B cell (primary cell): ENCODE results near the gene NOTCH3. TPM values are rescaled to one million over a fixed set of nuclear protein-coding genes. Genes with fewer than 3 reads are reported as not detected.

Experiments used
- ATAC-seq: fragments of 200-7000 bp; cut with Tn5 transposase; one replicate; pipeline ENCODE4 v1.10.0; 2021; ENCODE audit warnings: low read depth, mild to moderate bottlenecking, moderate number of reproducible peaks, moderate library complexity
- CTCF ChIA-PET: fragments of 350-600 bp; sonication (Branson Sonifier 250); formaldehyde crosslinking; loops from one replicate; lab custom pipeline; 2021; ENCODE audit warnings: antibody characterized with exemption, inconsistent platforms; lab: Charles Lee
- POLR2A ChIA-PET: fragments of 350-600 bp; sonication (Branson Sonifier 250); formaldehyde crosslinking; loops from one replicate; lab custom pipeline; 2021; ENCODE audit warnings: antibody characterized with exemption; lab: Charles Lee
- DNase-seq: peaks from one replicate; pipeline ENCODE4 v3.0.0; 2013
- H2AFZ ChIP-seq: 2 replicates; pipeline ENCODE4 v1.6.1; 2012; ENCODE audit warnings: mild to moderate bottlenecking, low read depth, low read length; ENCODE audit not compliant: insufficient read depth, poor library complexity, severe bottlenecking
- H3K27ac ChIP-seq, 2 donors: 1 replicate in 1 of 2; 2 replicates in 1 of 2; pipeline ENCODE4 v1.5.1; 2012 to 2013; ENCODE audit warnings: low read length in 2 of 2, mild to moderate bottlenecking in 2 of 2, moderate library complexity in 1 of 2
- H3K27me3 ChIP-seq, 4 experiments: fragments of 200-600 bp in 1 of 4; sonication (generic) in 1 of 4; replicated peaks in 1 of 4; 1 replicate in 2 of 4; 2 replicates in 2 of 4; pipeline versions ENCODE4 v1.6.1 to v1.7.0; 2013 to 2016; ENCODE audit warnings: low read length in 3 of 4, mild to moderate bottlenecking in 2 of 4, mixed read lengths in 1 of 4, moderate library complexity in 1 of 4; ENCODE audit not compliant: insufficient read depth in 4 of 4, control insufficient read depth in 3 of 4; ENCODE audit errors: control extremely low read depth in 1 of 4
- H3K36me3 ChIP-seq, 2 experiments: replicated peaks in 1 of 2; 1 replicate in 1 of 2; 2 replicates in 1 of 2; pipeline versions ENCODE4 v1.6.1 to v1.7.1; 2013; ENCODE audit warnings: low read length in 1 of 2; ENCODE audit not compliant: insufficient read depth in 2 of 2, control insufficient read depth in 1 of 2; ENCODE audit errors: control extremely low read depth in 1 of 2, extremely low read depth in 1 of 2
- H3K4me1 ChIP-seq, 2 donors: fragments of 200-600 bp in 1 of 2; sonication (generic) in 1 of 2; 1 replicate in 1 of 2; 2 replicates in 1 of 2; pipeline versions ENCODE4 v1.5.1 to v1.6.1; 2013 to 2017; ENCODE audit warnings: low read length in 2 of 2; ENCODE audit not compliant: control insufficient read depth in 2 of 2, insufficient read depth in 2 of 2
- H3K4me2 ChIP-seq: replicated peaks from 2 replicates; pipeline ENCODE3; 2012; ENCODE audit warnings: mild to moderate bottlenecking, low read depth, low read length; ENCODE audit not compliant: poor library complexity, severe bottlenecking
- H3K4me3 ChIP-seq, 5 experiments: fragments of 200-600 bp in 1 of 5; sonication (generic) in 1 of 5; 1 replicate in 3 of 5; 2 replicates in 2 of 5; pipeline versions ENCODE4 v1.5.1 to v1.7.0; 2011 to 2016; ENCODE audit warnings: low read length in 4 of 5, mild to moderate bottlenecking in 4 of 5, low read depth in 2 of 5, control low read depth in 1 of 5, moderate library complexity in 1 of 5; ENCODE audit not compliant: insufficient read depth in 1 of 5; ENCODE audit errors: control extremely low read depth in 1 of 5, extremely low read depth in 1 of 5
- H3K79me2 ChIP-seq: fragments of 200-600 bp; sonication (generic); one replicate; pipeline ENCODE4 v1.6.0; 2016; ENCODE audit warnings: low read length; ENCODE audit not compliant: control insufficient read depth, insufficient read depth
- H3K9ac ChIP-seq: fragments of 200-600 bp; sonication (generic); 2 replicates; pipeline ENCODE4 v1.6.1; 2017; ENCODE audit warnings: mild to moderate bottlenecking, low read length, moderate library complexity
- H3K9me3 ChIP-seq, 3 donors: one replicate each; pipeline versions ENCODE4 v1.6.1 to v1.7.1; 2013; ENCODE audit warnings: low read length in 2 of 3; ENCODE audit not compliant: control insufficient read depth in 2 of 3, insufficient read depth in 1 of 3; ENCODE audit errors: control extremely low read depth in 1 of 3
- H4K20me1 ChIP-seq: 2 replicates; pipeline ENCODE4 v1.6.0; 2012; ENCODE audit warnings: mild to moderate bottlenecking, low read length; ENCODE audit not compliant: insufficient read depth, control insufficient read depth, poor library complexity, severe bottlenecking
- H3K27ac Mint-ChIP-seq: one replicate; pipeline ENCODE4 v1.8.0; 2021; ENCODE audit warnings: mixed read lengths
- H3K27me3 Mint-ChIP-seq: one replicate; pipeline ENCODE4 v1.8.0; 2021; ENCODE audit warnings: mixed read lengths
- H3K4me1 Mint-ChIP-seq: one replicate; pipeline ENCODE4 v1.8.0; 2021; ENCODE audit warnings: mixed read lengths
- H3K4me3 Mint-ChIP-seq: one replicate; pipeline ENCODE4 v1.8.0; 2021; ENCODE audit warnings: mixed read lengths
- H3K9me3 Mint-ChIP-seq: one replicate; pipeline ENCODE4 v1.8.0; 2022; ENCODE audit warnings: mixed read lengths; ENCODE audit not compliant: insufficient read depth
- EZH2 ChIP-seq: IDR thresholded peaks from 2 replicates; pipeline ENCODE4 v1.6.1; 2012; ENCODE audit warnings: borderline replicate concordance, low read depth, mild to moderate bottlenecking, moderate library complexity, low read length; ENCODE audit not compliant: insufficient read depth, poor library complexity, severe bottlenecking
- WGBS: methylation state at CpG from one replicate; pipeline ENCODE4 v1.1.5; 2013; ENCODE audit warnings: missing lambda C conversion rate; ENCODE audit not compliant: insufficient coverage; 5-methylcytosine and 5-hydroxymethylcytosine counted together
- intact Hi-C: fragments of 100-400 bp; cut with micrococcal nuclease; formaldehyde crosslinking; loops from one replicate; pipeline ENCODE4 v1.10.0; 2022
- polyA plus RNA-seq: library from polyadenylated mRNA; depleted of rRNA; stranded (reverse); fragments of >200 nt; gene quantifications from 2 replicates; pipeline ENCODE4 v1.2.3, GENCODE V29; 2012
- total RNA-seq, 2 donors: library from RNA; stranded (reverse); fragments of 120-200 nt in 1 of 2; gene quantifications; 1 replicate in 1 of 2; 2 replicates in 1 of 2; pipeline versions ENCODE4 v1.2.3 to v1.2.4, GENCODE V29; 2013 to 2022
- TF ChIP-seq, protein P1 (sequence below): fragments of 200-600 bp; IDR thresholded peaks from one replicate; pipeline ENCODE4 v1.8.0; 2022; ENCODE audit warnings: antibody characterized with exemption, mild to moderate bottlenecking

NOTCH3 gene
- total and polyA plus RNA-seq, 2 donors (not counting 1 experiment from before 2014, with no cell fraction given), result 0.01 to 0.05 TPM

- peaks cover 32% of the 10 kb centered on the region for H3K27me3 Mint-ChIP-seq
Observed at GRCh38 chr19:15191982-15192381, 8.8 kb downstream of the NOTCH3 start.

DNA sequence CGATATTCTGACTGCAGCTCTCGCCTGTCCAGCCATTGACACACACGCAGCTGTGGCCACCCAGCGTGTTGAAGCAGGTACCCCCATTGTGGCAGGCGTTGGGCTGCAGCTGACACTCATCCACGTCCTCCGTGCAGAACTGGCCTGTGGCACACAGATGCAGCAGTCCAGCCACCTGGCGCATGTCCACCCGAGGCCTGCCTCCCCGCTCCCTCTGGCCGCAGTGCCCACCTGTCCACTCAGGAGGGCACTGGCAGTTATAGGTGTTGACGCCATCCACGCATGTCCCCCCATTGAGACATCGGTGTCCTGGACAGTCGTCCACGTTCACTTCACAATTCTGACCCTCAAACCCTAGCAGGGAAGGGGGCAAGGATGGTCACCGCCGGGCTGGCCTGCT, 9.3 kb downstream of the NOTCH3 start:
- WGBS, result 95% methylated on average over 15 of the region's 18 CpGs
- ChIA-PET POLR2A (no interaction called here), CTCF (no interaction called here)
- Histone ChIP-seq H3K27ac (no peak overlapping the region), H3K4me2 (no peak overlapping the region), H3K9me3 (peaks cover 0 to 9% (median 0%) of the 10 kb centered on the region in 3 donors), H3K36me3 (no peaks in the 10 kb centered on the region), H4K20me1 (no peaks in the 10 kb centered on the region), H3K4me1 (peaks cover 10 to 13% of the 10 kb centered on the region in 2 donors), H3K79me2 (no peaks in the 10 kb centered on the region), H2AFZ (no peak overlapping the region), H3K4me3 (no peak overlapping the region), H3K9ac (no peak overlapping the region), H3K27me3 (peaks cover 0 to 36% (median 7%) of the 10 kb centered on the region in 4 experiments)
- H3K9me3 Mint-ChIP-seq, result peaks cover 2% of the 10 kb centered on the region
- peaks cover 12% of the 10 kb centered on the region for H3K4me1 Mint-ChIP-seq
- H3K27ac Mint-ChIP-seq, result no peak overlapping the region
- TF ChIP-seq, protein P1, sequence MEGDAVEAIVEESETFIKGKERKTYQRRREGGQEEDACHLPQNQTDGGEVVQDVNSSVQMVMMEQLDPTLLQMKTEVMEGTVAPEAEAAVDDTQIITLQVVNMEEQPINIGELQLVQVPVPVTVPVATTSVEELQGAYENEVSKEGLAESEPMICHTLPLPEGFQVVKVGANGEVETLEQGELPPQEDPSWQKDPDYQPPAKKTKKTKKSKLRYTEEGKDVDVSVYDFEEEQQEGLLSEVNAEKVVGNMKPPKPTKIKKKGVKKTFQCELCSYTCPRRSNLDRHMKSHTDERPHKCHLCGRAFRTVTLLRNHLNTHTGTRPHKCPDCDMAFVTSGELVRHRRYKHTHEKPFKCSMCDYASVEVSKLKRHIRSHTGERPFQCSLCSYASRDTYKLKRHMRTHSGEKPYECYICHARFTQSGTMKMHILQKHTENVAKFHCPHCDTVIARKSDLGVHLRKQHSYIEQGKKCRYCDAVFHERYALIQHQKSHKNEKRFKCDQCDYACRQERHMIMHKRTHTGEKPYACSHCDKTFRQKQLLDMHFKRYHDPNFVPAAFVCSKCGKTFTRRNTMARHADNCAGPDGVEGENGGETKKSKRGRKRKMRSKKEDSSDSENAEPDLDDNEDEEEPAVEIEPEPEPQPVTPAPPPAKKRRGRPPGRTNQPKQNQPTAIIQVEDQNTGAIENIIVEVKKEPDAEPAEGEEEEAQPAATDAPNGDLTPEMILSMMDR, result no peak
- no peak for TF ChIP-seq EZH2
- no peak overlapping the region for H3K4me3 Mint-ChIP-seq
- H3K27me3 Mint-ChIP-seq, result peaks cover 28% of the 10 kb centered on the region
- intact Hi-C loops, result no loop called here
- ATAC-seq, result no peak
- no peak for DNase-seq

More at GRCh38 chr19:15191982-15192381, 8.8 kb downstream of the NOTCH3 start:
- ATAC-seq (no peak), DNase-seq (no peak)
- Mint-ChIP-seq H3K4me3 (no peak overlapping the region), H3K9me3 (peaks cover 2% of the 10 kb centered on the region), H3K4me1 (peaks cover 15% of the 10 kb centered on the region), H3K27ac (no peak overlapping the region)
- H3K27ac ChIP-seq, result no peak overlapping the region
- no peak for TF ChIP-seq EZH2
- TF ChIP-seq, protein P1, result no peak
- intact Hi-C loops, result no loop called here
- no peaks in the 10 kb centered on the region for H3K36me3 ChIP-seq
- peaks cover 0 to 41% (median 11%) of the 10 kb centered on the region in 4 experiments for H3K27me3 ChIP-seq
- H4K20me1 ChIP-seq, result no peaks in the 10 kb centered on the region
- ChIA-PET POLR2A (no interaction called here), CTCF (no interaction called here)
- H3K4me1 ChIP-seq, result peaks cover 14 to 16% of the 10 kb centered on the region in 2 donors
- H3K9ac ChIP-seq, result no peak overlapping the region
- peaks cover 0 to 8% (median 0%) of the 10 kb centered on the region in 3 donors for H3K9me3 ChIP-seq
- H3K4me3 ChIP-seq, result no peak overlapping the region
- WGBS, result 94% methylated on average over 18 of the region's 18 CpGs
- no peak overlapping the region for H3K4me2 ChIP-seq
- no peak overlapping the region for H2AFZ ChIP-seq
- no peaks in the 10 kb centered on the region for H3K79me2 ChIP-seq
